ENCODE results near the gene MRM1. TPM values are rescaled to one million over a fixed set of nuclear protein-coding genes. Genes with fewer than 3 reads are reported as not detected.

MRM1 gene
- total and polyA plus RNA-seq, 9 of the 15 experiments (the other 6 are each of a cell fraction or from before 2014, with no cell fraction given): 0.61 to 28.4 (median 21.5) TPM

- TF ChIP-seq STAT5A (IDR thresholded peaks at IDR 0.05; ENCODE audit: borderline replicate concordance, low read length) (no peak; the same call in 1 of the 2 replicates), PTRF (tag; IDR thresholded peaks at IDR 0.05) (no peak), TFE3 (CRISPR knock-in tag; IDR thresholded peaks at IDR 0.05) (no peak), CREB3L1 (IDR thresholded peaks at IDR 0.05; ENCODE audit: borderline replicate concordance, low read depth) (no peak), ZNF583 (CRISPR knock-in tag; IDR thresholded peaks at IDR 0.05) (no peak), FIP1L1 (IDR thresholded peaks at IDR 0.05; ENCODE audit: low read depth, low read length, poor library complexity, severe bottlenecking) (no peak), ZNF197 (CRISPR knock-in tag; IDR thresholded peaks at IDR 0.05; ENCODE audit: low read depth) (no peak), U2AF1 (optimal IDR thresholded peaks at IDR 0.05; ENCODE audit: low read depth, low read length) (no peak), SREBF2 (CRISPR knock-in tag; IDR thresholded peaks at IDR 0.05) (no peak), ZNF79 (CRISPR knock-in tag; IDR thresholded peaks at IDR 0.05; ENCODE audit: low read depth) (no peak), ZBTB1 (CRISPR knock-in tag; IDR thresholded peaks at IDR 0.05; ENCODE audit: borderline replicate concordance, low read depth) (no peak), FOXJ2 (tag; IDR thresholded peaks at IDR 0.05) (no peak), GMEB1 (CRISPR knock-in tag; IDR thresholded peaks at IDR 0.05) (no peak), CHCHD3 (CRISPR knock-in tag; IDR thresholded peaks at IDR 0.05) (no peak), GATAD2A (IDR thresholded peaks at IDR 0.05) (no peak; the same call in 1 of the 2 replicates), TRIM24 (IDR thresholded peaks at IDR 0.05) (no peak)
- TF ChIP-seq, protein P1, sequence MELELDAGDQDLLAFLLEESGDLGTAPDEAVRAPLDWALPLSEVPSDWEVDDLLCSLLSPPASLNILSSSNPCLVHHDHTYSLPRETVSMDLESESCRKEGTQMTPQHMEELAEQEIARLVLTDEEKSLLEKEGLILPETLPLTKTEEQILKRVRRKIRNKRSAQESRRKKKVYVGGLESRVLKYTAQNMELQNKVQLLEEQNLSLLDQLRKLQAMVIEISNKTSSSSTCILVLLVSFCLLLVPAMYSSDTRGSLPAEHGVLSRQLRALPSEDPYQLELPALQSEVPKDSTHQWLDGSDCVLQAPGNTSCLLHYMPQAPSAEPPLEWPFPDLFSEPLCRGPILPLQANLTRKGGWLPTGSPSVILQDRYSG (tag; conservative IDR thresholded peaks at IDR 0.05; ENCODE audit: low read depth): no peak
- TF ChIP-seq, protein P2, sequence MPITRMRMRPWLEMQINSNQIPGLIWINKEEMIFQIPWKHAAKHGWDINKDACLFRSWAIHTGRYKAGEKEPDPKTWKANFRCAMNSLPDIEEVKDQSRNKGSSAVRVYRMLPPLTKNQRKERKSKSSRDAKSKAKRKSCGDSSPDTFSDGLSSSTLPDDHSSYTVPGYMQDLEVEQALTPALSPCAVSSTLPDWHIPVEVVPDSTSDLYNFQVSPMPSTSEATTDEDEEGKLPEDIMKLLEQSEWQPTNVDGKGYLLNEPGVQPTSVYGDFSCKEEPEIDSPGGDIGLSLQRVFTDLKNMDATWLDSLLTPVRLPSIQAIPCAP (CRISPR knock-in tag; IDR thresholded peaks at IDR 0.05; ENCODE audit: borderline replicate concordance): no peak
- TF ChIP-seq, protein P3, sequence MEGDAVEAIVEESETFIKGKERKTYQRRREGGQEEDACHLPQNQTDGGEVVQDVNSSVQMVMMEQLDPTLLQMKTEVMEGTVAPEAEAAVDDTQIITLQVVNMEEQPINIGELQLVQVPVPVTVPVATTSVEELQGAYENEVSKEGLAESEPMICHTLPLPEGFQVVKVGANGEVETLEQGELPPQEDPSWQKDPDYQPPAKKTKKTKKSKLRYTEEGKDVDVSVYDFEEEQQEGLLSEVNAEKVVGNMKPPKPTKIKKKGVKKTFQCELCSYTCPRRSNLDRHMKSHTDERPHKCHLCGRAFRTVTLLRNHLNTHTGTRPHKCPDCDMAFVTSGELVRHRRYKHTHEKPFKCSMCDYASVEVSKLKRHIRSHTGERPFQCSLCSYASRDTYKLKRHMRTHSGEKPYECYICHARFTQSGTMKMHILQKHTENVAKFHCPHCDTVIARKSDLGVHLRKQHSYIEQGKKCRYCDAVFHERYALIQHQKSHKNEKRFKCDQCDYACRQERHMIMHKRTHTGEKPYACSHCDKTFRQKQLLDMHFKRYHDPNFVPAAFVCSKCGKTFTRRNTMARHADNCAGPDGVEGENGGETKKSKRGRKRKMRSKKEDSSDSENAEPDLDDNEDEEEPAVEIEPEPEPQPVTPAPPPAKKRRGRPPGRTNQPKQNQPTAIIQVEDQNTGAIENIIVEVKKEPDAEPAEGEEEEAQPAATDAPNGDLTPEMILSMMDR (IDR thresholded peaks at IDR 0.05 in 2 of 3, conservative IDR thresholded peaks at IDR 0.05 in 1 of 3; ENCODE audit: insufficient read depth in 2 of 3, low read depth in 1 of 3, low read length in 3 of 3): no peak
- TF ChIP-seq, protein P4, sequence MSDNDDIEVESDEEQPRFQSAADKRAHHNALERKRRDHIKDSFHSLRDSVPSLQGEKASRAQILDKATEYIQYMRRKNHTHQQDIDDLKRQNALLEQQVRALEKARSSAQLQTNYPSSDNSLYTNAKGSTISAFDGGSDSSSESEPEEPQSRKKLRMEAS (CRISPR knock-in tag; IDR thresholded peaks at IDR 0.05): no peak
Observed at GRCh38 chr17:36590082-36590481, 11.3 kb upstream of the MRM1 start (continued).
